HepG2 (cell line): Measurements from ENCODE around the gene NRIP2. TPM values are rescaled to one million over a fixed set of nuclear protein-coding genes. Genes with fewer than 3 reads are reported as not detected.

Experiments used
- AHDC1 ChIP-seq: sonication (generic); formaldehyde crosslinking; IDR thresholded peaks from 2 replicates; pipeline ENCODE4 v1.5.1; 2020; ENCODE audit warnings: mild to moderate bottlenecking, missing genetic modification reagents, borderline replicate concordance
- ARID5B ChIP-seq: IDR thresholded peaks from 2 replicates; pipeline ENCODE4 v1.4.0; 2020; ENCODE audit warnings: mild to moderate bottlenecking, missing genetic modification reagents
- PATZ1 ChIP-seq: sonication (generic); formaldehyde crosslinking; IDR thresholded peaks from 2 replicates; pipeline ENCODE4 v1.4.0; 2020; ENCODE audit warnings: missing genetic modification reagents
- PITX1 ChIP-seq: sonication (generic); formaldehyde crosslinking; IDR thresholded peaks from 2 replicates; pipeline ENCODE4 v1.5.1; 2020; ENCODE audit warnings: mild to moderate bottlenecking, missing genetic modification reagents
- SNAPC5 ChIP-seq: sonication (generic); formaldehyde crosslinking; IDR thresholded peaks from 2 replicates; pipeline ENCODE4 v1.8.1; 2023; ENCODE audit warnings: mild to moderate bottlenecking, missing genetic modification reagents, borderline replicate concordance
- TEAD3 ChIP-seq: optimal IDR thresholded peaks from 2 replicates; pipeline ENCODE3; 2016; ENCODE audit warnings: borderline replicate concordance
- TFDP1 ChIP-seq: IDR thresholded peaks from 2 replicates; pipeline ENCODE4 v1.6.1; 2016; ENCODE audit warnings: missing compliant biosample characterization, missing genetic modification reagents, borderline replicate concordance
- THAP8 ChIP-seq: sonication (generic); formaldehyde crosslinking; IDR thresholded peaks from 2 replicates; pipeline ENCODE4 v1.5.1; 2020; ENCODE audit warnings: missing genetic modification reagents, mild to moderate bottlenecking, borderline replicate concordance
- WIZ ChIP-seq: sonication (generic); formaldehyde crosslinking; IDR thresholded peaks from 2 replicates; pipeline ENCODE4 v1.5.1; 2020; ENCODE audit warnings: mild to moderate bottlenecking, missing genetic modification reagents
- ZEB1 ChIP-seq: IDR thresholded peaks from 2 replicates; pipeline ENCODE4 v1.6.1; 2012; ENCODE audit warnings: mild to moderate bottlenecking, low read depth, inconsistent platforms; ENCODE audit not compliant: insufficient replicate concordance
- ZNF256 ChIP-seq: sonication (generic); formaldehyde crosslinking; conservative IDR thresholded peaks from 2 replicates; pipeline ENCODE4 v1.4.0; 2020; ENCODE audit warnings: missing genetic modification reagents
- polyA plus RNA-seq, 8 experiments: library from polyadenylated mRNA; depleted of rRNA in 3 of 8; stranded (reverse) in 7 of 8; unstranded in 1 of 8; fragments of >200 nt; fragmentation: Illumina TruSeq in 4 of 8; extraction: Trizol in 4 of 8; gene quantifications; 2 replicates each; pipeline versions ENCODE4 v1.2.1 to v1.2.3, GENCODE V29; 2011 to 2016; ENCODE audit warnings: low read depth in 4 of 8, missing spikeins in 1 of 8, mixed read lengths in 1 of 8; ENCODE audit not compliant: insufficient read depth in 1 of 8
- total RNA-seq, 5 experiments: library from RNA; depleted of rRNA; stranded (reverse); fragments of >200 nt; fragmentation: Illumina TruSeq; extraction: Trizol; gene quantifications; 2 replicates each; pipeline ENCODE4 v1.2.3, GENCODE V29; 2016; ENCODE audit warnings: low read depth in 1 of 5

The NRIP2 gene
- total and polyA plus RNA-seq, 2 of the 13 experiments (the other 11 are each of a cell fraction or from before 2014, with no cell fraction given), result not detected

GRCh38 chr12:2877047-2877952, 42.5 kb upstream of the NRIP2 start, which contains the start of the genes FOXM1 and RHNO1 (continued):
- TF ChIP-seq ARID5B (CRISPR knock-in tag) (peak; percentile 44; the same call in 1 of the 2 replicates), AHDC1 (CRISPR knock-in tag) (0 out of 2 replicates have a peak, but pooled peaks have one; percentile 14), SNAPC5 (CRISPR knock-in tag) (peak; percentile 46; the same call in 1 of the 2 replicates), PATZ1 (CRISPR knock-in tag) (peak; percentile 53), THAP8 (0 out of 2 replicates have a peak, but pooled peaks have one; percentile 57), TFDP1 (CRISPR knock-in tag) (peak; percentile 97), TEAD3 (peak; percentile 81), ZEB1 (no peak), WIZ (CRISPR knock-in tag) (no peak), ZNF256 (CRISPR knock-in tag) (no peak), PITX1 (CRISPR knock-in tag) (no peak; the same call in 1 of the 2 replicates)
